ENCODE data around the gene NCS1. TPM values are rescaled to one million over a fixed set of nuclear protein-coding genes. Genes with fewer than 3 reads are reported as not detected.

The NCS1 gene
- total and polyA plus RNA-seq, 2 of the 8 experiments (the other 6 are each of a cell fraction or from before 2014, with no cell fraction given): 34.7 to 47.6 TPM

DNA sequence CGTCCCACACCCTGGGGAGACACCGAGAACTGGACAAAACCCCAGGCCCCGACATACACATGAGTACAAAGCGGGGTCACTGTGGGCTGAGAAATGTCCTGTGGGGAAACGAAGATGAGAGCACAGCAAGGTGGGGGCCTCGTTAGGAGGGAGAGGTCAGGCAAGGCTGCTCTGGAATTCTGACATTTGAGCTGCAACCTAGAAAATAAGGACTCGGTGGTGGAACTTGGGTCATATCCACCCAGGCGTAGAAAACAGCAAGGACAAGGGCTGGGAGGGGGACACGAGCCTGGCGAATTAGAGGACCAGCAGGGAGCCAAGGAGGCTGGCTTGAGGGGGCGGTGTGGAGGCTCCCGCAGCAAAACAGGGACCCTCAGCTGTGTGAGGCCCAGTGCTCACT lies 32.8 kb downstream of the NCS1 start:
- Histone ChIP-seq H4K5ac (ENCODE audit: insufficient read length, low read depth, low read length) (no peak overlapping the region), H3K27me3 (replicated peaks in 1 of 4; ENCODE audit: control insufficient read depth in 3 of 4, extremely low read depth in 1 of 4, insufficient read depth in 3 of 4, low read length in 3 of 4) (no peaks in the 10 kb centered on the region; a peak in 1 of 7 replicates), H3K36me3 (ENCODE audit: control insufficient read depth in 2 of 4, insufficient read depth in 4 of 4, low read length in 3 of 4) (no peaks in the 10 kb centered on the region), H3K18ac (ENCODE audit: extremely low read depth, low read length) (no peak overlapping the region), H2BK12ac (ENCODE audit: low read depth, low read length) (no peak overlapping the region), H3K9me3 (ENCODE audit: insufficient read depth in 2 of 2, low read depth in 1 of 2, low read length in 1 of 2) (no peaks in the 10 kb centered on the region), H2BK5ac (ENCODE audit: low read depth, low read length) (no peak overlapping the region), H3K79me1 (ENCODE audit: low read depth, low read length) (peaks cover 6% of the 10 kb centered on the region), H2BK120ac (replicated peaks; ENCODE audit: low read depth, low read length) (no peak overlapping the region), H2AFZ (ENCODE audit: low read length) (no peak overlapping the region), H3K4me2 (ENCODE audit: insufficient read depth in 1 of 2, low read depth in 2 of 2, low read length in 2 of 2) (no peak overlapping the region), H4K20me1 (replicated peaks in 1 of 2; ENCODE audit: control insufficient read depth in 1 of 2, insufficient read depth in 2 of 2, low read length in 2 of 2) (no peaks in the 10 kb centered on the region), H4K8ac (ENCODE audit: extremely low read depth, insufficient read depth, low read length) (no peak overlapping the region), H2BK15ac (ENCODE audit: low read length) (no peak overlapping the region), H4K91ac (replicated peaks; ENCODE audit: insufficient read length, low read length) (no peak overlapping the region), H3K23ac (ENCODE audit: insufficient read length) (no peak overlapping the region), H3K27ac (ENCODE audit: low read depth, low read length) (no peak overlapping the region), H3K23me2 (ENCODE audit: low read depth, low read length) (no peaks in the 10 kb centered on the region), H3K4ac (replicated peaks; ENCODE audit: insufficient read length, low read depth, low read length) (no peak overlapping the region), H3K14ac (ENCODE audit: insufficient read length) (no peak overlapping the region), H3K4me3 (ENCODE audit: extremely low read depth in 1 of 4, insufficient read depth in 2 of 4, low read depth in 3 of 4, low read length in 4 of 4) (no peak overlapping the region), H3K79me2 (ENCODE audit: control insufficient read depth in 1 of 2, insufficient read depth in 2 of 2, low read length in 2 of 2) (no peaks in the 10 kb centered on the region; a peak in 1 of 4 replicates), H3K9ac (replicated peaks in 1 of 4; ENCODE audit: extremely low read depth in 1 of 4, low read depth in 3 of 4, low read length in 3 of 4) (no peak overlapping the region), H2AK5ac (ENCODE audit: low read depth, low read length) (no peak overlapping the region), H3K4me1 (replicated peaks in 1 of 4; ENCODE audit: control insufficient read depth in 3 of 4, insufficient read depth in 4 of 4, low read length in 3 of 4) (peaks cover 0 to 12% (median under 1%) of the 10 kb centered on the region in 4 experiments; a peak in 4 of 7 replicates), H3K56ac (replicated peaks; ENCODE audit: insufficient read length, low read depth, low read length) (no peak overlapping the region), H2BK20ac (ENCODE audit: low read length) (no peak overlapping the region)
- ChIA-PET CTCF (ENCODE audit: partially characterized antibody) (interaction anchor here (0.7 to 1.2 kb wide), 5 partner anchors 11 to 36 kb away, joined by 3 to 4 read pairs (median 3); no protein-coding TSS in a partner anchor), POLR2A (ENCODE audit: partially characterized antibody) (interaction anchor here (0.7 kb wide), 1 partner anchor 7 kb away, joined by 4 read pairs; no protein-coding TSS in a partner anchor)
- WGBS, 2 experiments (ENCODE audit: extremely low coverage in 1 of 2, insufficient coverage in 1 of 2, insufficient read length in 1 of 2, insufficient replicate concordance in 2 of 2, low coverage in 1 of 2, low lambda C conversion rate in 2 of 2, missing lambda C conversion rate in 1 of 2): 79% methylated on average over 11 of the region's 12 CpGs; no CpG with 5 or more reads in 1 of the 2 experiments
- FAIRE-seq (no peak), DNase-seq (ENCODE audit: low read depth in 1 of 2, low spot score in 2 of 2) (no peak)
- TF ChIP-seq TBP (IDR thresholded peaks at IDR 0.05; ENCODE audit: low read depth, low read length): no peak
- no peak for TF ChIP-seq ASH2L (IDR thresholded peaks at IDR 0.05; ENCODE audit: low read length)

Data from H1 (cell line).